Erythroblast (primary cell): Measurements from ENCODE around the gene THOC1.

Experiments
- GATA1 ChIP-seq: IDR thresholded peaks from 2 replicates; pipeline ENCODE4 v1.6.1; 2011; ENCODE audit warnings: low read depth, mild to moderate bottlenecking, control low read depth, low read length, moderate library complexity
- POLR2A ChIP-seq: IDR thresholded peaks from 2 replicates; pipeline ENCODE4 v1.6.1; 2011; ENCODE audit warnings: mild to moderate bottlenecking, low read length

- TF ChIP-seq POLR2A (no peak), GATA1 (no peak)
Measured at GRCh38 chr18:251572-251971, 16.3 kb downstream of the THOC1 start.
